ENCODE data around the gene GALR2.

Gene GALR2

DNA sequence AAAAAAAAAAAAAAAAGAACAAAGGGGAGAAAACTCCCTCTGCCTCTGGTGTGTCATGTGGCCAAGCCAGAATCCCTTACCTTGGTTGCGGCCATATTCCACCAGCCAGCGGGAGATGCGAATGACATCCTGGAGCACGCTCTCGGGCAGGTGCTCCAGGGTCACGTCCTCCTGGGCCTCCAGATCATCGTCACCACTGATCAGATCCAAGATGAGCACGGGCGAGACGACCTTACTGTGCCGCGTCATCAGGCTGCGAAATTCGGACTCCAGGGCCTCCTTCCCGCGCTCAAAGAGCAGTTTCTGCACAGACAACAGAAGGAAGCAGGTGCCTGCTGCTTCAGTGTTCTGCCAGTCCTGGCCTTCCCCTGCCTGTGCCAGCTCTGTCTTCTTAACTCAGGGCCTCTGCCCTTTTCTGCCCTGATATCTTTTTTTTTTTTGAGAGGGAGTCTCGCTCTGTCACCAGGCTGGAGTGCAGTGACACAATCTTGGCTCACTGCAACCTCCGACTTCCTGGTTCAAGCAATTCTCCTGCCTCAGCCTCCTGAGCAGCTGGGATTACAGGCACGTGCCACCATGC is 23.2 kb downstream of the GALR2 start:
- Histone ChIP-seq H3K27me3 (ENCODE audit: control insufficient read depth, insufficient read depth, low read length) (no peaks in the 10 kb centered on the region), H3K36me3 (ENCODE audit: control insufficient read depth, insufficient read depth, low read length) (no peaks in the 10 kb centered on the region), H3K9ac (no peak overlapping the region), H3K9me3 (ENCODE audit: control insufficient read depth, low read length) (no peaks in the 10 kb centered on the region), H3K4me1 (no peaks in the 10 kb centered on the region), H3K4me2 (ENCODE audit: low read length) (no peak overlapping the region), H3K79me2 (peaks cover 5% of the 10 kb centered on the region), H3K27ac (no peak overlapping the region), H2AFZ (no peak overlapping the region), H3K4me3 (ENCODE audit: low read depth, low read length) (no peak overlapping the region)
- TF ChIP-seq, protein P1, sequence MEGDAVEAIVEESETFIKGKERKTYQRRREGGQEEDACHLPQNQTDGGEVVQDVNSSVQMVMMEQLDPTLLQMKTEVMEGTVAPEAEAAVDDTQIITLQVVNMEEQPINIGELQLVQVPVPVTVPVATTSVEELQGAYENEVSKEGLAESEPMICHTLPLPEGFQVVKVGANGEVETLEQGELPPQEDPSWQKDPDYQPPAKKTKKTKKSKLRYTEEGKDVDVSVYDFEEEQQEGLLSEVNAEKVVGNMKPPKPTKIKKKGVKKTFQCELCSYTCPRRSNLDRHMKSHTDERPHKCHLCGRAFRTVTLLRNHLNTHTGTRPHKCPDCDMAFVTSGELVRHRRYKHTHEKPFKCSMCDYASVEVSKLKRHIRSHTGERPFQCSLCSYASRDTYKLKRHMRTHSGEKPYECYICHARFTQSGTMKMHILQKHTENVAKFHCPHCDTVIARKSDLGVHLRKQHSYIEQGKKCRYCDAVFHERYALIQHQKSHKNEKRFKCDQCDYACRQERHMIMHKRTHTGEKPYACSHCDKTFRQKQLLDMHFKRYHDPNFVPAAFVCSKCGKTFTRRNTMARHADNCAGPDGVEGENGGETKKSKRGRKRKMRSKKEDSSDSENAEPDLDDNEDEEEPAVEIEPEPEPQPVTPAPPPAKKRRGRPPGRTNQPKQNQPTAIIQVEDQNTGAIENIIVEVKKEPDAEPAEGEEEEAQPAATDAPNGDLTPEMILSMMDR (IDR thresholded peaks at IDR 0.05) = no peak

DNA sequence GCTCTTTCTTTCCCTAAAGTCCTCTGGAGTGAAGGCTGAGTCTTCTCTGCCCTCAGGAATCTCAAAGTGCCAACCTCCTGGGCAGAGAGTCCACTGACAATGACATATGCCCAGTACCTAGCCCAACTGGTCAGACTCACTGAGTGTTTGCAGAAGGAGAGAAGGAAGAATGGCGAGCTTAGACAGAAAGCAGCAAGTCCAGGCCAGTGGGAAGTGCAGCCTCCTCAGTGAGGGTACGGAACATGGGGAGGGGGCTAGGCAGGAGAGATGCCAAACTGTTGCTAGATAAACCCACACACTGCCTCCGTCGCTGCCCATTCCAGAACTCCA is 28.3 kb downstream of the GALR2 start:
- H3K27ac ChIP-seq = peak overlapping the region; percentile 71
- H3K4me1 ChIP-seq = no peaks in the 10 kb centered on the region
- H3K36me3 ChIP-seq (ENCODE audit: control insufficient read depth, insufficient read depth, low read length) = no peaks in the 10 kb centered on the region
- peak overlapping the region; percentile 96 for H3K4me3 ChIP-seq (ENCODE audit: low read depth, low read length)
- peak overlapping the region; percentile 88 for H3K4me2 ChIP-seq (ENCODE audit: low read length)
- peaks cover 9% of the 10 kb centered on the region for H3K79me2 ChIP-seq
- H3K9me3 ChIP-seq (ENCODE audit: control insufficient read depth, low read length) = no peaks in the 10 kb centered on the region
- TF ChIP-seq, protein P1 (IDR thresholded peaks at IDR 0.05) = no peak
- H3K9ac ChIP-seq = peak overlapping the region; percentile 82
- peak overlapping the region; percentile 90 for H2AFZ ChIP-seq
- H3K27me3 ChIP-seq (ENCODE audit: control insufficient read depth, insufficient read depth, low read length) = no peaks in the 10 kb centered on the region

DNA sequence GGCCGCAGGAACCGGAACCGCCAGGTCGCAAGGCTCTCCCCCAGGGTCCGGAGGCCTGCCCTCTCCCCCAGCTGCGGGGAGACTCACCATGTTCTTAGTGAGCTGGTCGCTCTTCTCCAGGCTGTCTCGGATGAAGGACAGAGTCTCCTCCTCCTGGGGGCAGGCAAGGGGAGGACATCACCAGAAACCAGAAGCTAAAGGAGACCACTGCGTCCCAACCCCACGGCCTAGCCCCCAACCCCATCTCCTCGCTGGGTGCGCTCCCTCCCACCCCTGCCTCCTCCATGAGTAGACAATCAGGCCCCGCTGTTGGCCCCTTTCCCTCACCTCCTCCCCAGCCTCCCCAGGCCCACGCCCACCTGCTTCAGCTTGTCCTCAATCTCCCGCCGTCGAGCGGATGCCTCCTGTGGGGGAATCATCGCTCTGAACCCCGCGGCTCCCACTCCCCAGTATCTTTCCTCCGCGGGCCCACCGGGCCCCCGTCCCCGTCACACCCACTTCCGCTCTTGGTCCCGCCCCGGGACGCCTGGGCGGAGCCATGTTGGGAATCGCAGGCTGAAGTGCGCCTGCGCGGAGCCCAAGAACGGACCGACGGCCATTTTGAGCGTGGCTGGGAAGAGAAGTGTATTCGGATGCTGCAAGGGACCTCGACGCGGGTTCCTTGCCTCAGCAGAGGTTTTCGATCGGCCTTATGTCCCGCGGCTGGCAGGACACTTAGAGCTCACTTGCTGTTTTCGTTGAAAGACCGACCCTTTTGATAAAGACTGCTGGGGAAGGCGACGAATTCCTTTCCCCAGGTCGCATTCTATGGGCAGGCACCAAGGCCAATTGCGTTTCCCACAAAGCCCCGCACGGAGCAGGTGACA is 28.9 kb downstream of the GALR2 start, which contains the start of gene EXOC7:
TSS of gene EXOC7 (minus strand) at position 514 of the 866 bp plus-strand sequence. CDS start at position 419, 95 bp downstream.
- Histone ChIP-seq H3K36me3 (ENCODE audit: control insufficient read depth, insufficient read depth, low read length) (no peaks in the 10 kb centered on the region), H3K4me2 (ENCODE audit: low read length) (peak within 1 kb of the TSS; percentile 88), H2AFZ (peak within 1 kb of the TSS; percentile 90), H3K27ac (peak within 1 kb of the TSS; percentile 71), H3K27me3 (ENCODE audit: control insufficient read depth, insufficient read depth, low read length) (no peaks in the 10 kb centered on the region), H3K9me3 (ENCODE audit: control insufficient read depth, low read length) (no peaks in the 10 kb centered on the region), H3K4me3 (ENCODE audit: low read depth, low read length) (peak within 1 kb of the TSS; percentile 96), H3K4me1 (no peaks in the 10 kb centered on the region), H3K79me2 (peaks cover 9% of the 10 kb centered on the region), H3K9ac (peak within 1 kb of the TSS; percentile 82)
- TF ChIP-seq, protein P1 (IDR thresholded peaks at IDR 0.05) = no peak

DNA sequence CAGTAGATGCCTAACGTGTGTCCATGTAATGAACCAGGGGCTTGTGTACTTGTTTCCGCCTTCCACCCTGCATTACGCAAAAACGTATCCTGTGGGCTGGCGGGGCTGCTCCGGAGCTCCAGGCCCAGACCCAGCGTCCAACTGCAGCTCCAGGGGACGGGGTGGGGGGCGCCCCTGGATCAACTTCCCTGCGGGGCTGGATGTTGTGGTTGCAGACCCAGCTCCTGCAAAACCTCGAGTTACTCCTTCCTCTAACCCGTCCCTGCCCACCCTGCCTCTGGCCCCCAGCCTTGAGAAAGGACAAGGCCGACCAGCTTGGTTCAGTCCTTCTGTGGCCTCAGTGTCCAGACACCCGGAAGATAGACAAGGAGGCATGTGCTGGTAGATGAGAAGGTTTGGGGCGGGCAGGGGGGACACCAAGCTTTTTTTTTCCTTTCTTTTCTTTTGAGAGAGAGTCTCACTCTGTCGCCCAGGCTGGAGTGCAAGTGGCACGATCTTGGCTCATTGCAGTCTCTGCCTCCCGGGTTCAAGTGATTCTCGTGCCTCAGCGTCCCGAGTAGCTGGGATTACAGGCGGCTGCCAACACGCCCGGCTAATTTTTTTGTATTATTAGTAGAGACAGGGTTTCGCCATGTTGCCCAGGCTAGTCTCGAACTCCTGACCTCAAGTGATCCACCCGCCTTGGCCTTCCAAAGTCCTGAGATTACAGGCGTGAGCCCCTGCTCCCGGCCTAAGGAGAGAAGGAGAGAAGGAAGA is 29.7 kb downstream of the GALR2 start:
- Histone ChIP-seq H3K4me3 (ENCODE audit: low read depth, low read length) (peak overlapping the region; percentile 96), H3K27me3 (ENCODE audit: control insufficient read depth, insufficient read depth, low read length) (no peaks in the 10 kb centered on the region), H3K4me2 (ENCODE audit: low read length) (peak overlapping the region; percentile 88), H3K9ac (no peak overlapping the region), H3K4me1 (no peaks in the 10 kb centered on the region), H2AFZ (peak overlapping the region; percentile 90), H3K27ac (peak overlapping the region; percentile 71), H3K36me3 (ENCODE audit: control insufficient read depth, insufficient read depth, low read length) (no peaks in the 10 kb centered on the region), H3K79me2 (peaks cover 9% of the 10 kb centered on the region), H3K9me3 (ENCODE audit: control insufficient read depth, low read length) (no peaks in the 10 kb centered on the region)
- TF ChIP-seq, protein P1 (IDR thresholded peaks at IDR 0.05) = no peak

Measured in parathyroid adenoma (tissue), 2 donors.